ENCODE results near the gene VGLL4.
"Not testable (repeated sequence)": the region's sequence is repeated elsewhere in the genome, so short reads cannot be mapped to it uniquely, and the experiment has no call there.

The VGLL4 gene

GRCh38 chr3:11596387-11596786, 47.3 kb downstream of the VGLL4 start:
- no peak for DNase-seq (ENCODE audit: low read depth, low spot score)
- no peaks in the 10 kb centered on the region for H3K27me3 ChIP-seq (ENCODE audit: insufficient read depth, insufficient read length)
- peaks cover 22% of the 10 kb centered on the region for H3K36me3 ChIP-seq (ENCODE audit: insufficient read depth, insufficient read length, low read length)
- TF ChIP-seq ZNF274 (IDR thresholded peaks at IDR 0.05; ENCODE audit: low read depth, low read length) (no peak), SUZ12 (IDR thresholded peaks at IDR 0.05; ENCODE audit: extremely low read depth, insufficient read depth, insufficient read length) (no peak), YY1 (IDR thresholded peaks at IDR 0.05; ENCODE audit: insufficient read depth, insufficient read length) (no peak)
- peaks cover 16% of the 10 kb centered on the region for H3K9me3 ChIP-seq (ENCODE audit: insufficient read depth, low read length)
- peaks cover 19% of the 10 kb centered on the region for H3K4me1 ChIP-seq (ENCODE audit: insufficient read depth, insufficient read length)
- no peak overlapping the region for H3K9ac ChIP-seq (ENCODE audit: insufficient read length, low read depth)
- no peak overlapping the region for H3K4me3 ChIP-seq (ENCODE audit: insufficient read length, low read depth)

DNA sequence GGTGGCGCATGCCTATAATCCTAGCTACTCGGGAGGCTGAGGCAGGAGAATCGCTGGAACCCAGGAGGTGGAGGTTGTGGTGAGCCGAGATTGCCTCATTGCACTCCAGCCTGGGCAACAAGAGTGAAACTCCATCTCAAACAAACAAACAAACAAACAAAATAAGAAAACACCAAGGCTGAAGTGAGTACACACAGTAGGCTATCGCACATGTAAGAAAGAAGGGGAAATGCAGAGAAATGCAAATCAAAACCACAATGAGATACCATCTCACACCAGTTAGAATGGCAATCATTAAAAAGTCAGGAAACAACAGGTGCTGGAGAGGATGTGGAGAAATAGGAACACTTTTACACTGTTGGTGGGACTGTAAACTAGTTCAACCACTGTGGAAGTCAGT, 48.7 kb downstream of the VGLL4 start:
- H3K36me3 ChIP-seq (ENCODE audit: insufficient read depth, insufficient read length, low read length), result peaks cover 20% of the 10 kb centered on the region
- H3K9ac ChIP-seq (ENCODE audit: insufficient read length, low read depth), result not testable (repeated sequence)

DNA sequence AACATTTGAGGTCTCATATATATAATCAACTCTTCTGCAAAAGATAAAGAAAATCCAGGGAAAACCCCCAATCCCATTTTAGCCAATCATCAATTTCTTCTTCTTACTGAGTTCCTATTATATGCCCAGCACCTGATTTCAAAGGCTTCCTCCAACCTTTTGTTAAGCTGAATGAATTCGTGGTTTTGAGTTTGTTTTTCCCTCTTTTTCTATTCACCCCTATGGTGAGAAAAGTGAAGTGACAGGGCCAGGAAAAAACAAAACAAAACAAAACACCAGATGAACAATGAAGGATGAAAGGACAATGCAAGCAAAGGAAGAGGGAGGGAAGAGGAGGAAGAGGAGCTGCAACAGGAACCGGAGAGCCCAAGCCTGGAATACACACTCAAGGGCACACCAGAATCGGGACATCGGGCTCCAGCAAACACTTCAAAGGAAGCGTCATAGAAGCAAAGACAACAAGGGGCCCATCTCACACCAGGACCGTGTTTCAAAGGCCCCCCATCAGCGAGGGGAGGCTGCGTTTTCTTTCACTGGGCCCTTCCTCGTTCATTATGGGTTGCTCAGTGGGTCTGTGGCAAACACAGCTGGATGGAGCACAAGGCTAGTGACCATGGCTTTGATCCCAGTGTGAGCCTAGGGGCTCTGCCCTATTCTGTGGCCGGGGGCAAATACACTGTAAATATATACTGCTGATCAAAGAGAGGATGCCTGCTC, 50.2 kb downstream of the VGLL4 start:
- Histone ChIP-seq H3K4me3 (ENCODE audit: insufficient read length, low read depth) (no peak overlapping the region), H3K27me3 (ENCODE audit: insufficient read depth, insufficient read length) (no peaks in the 10 kb centered on the region), H3K4me1 (ENCODE audit: insufficient read depth, insufficient read length) (peaks cover 18% of the 10 kb centered on the region), H3K9me3 (ENCODE audit: insufficient read depth, low read length) (peaks cover 16% of the 10 kb centered on the region), H3K9ac (ENCODE audit: insufficient read length, low read depth) (no peak overlapping the region), H3K36me3 (ENCODE audit: insufficient read depth, insufficient read length, low read length) (peaks cover 32% of the 10 kb centered on the region)
- TF ChIP-seq ZNF274 (IDR thresholded peaks at IDR 0.05; ENCODE audit: low read depth, low read length) (no peak), SUZ12 (IDR thresholded peaks at IDR 0.05; ENCODE audit: extremely low read depth, insufficient read depth, insufficient read length) (no peak), YY1 (IDR thresholded peaks at IDR 0.05; ENCODE audit: insufficient read depth, insufficient read length) (no peak)
- DNase-seq (ENCODE audit: low read depth, low spot score), result no peak

More for the DNA sequence above, 48.7 kb downstream of the VGLL4 start:
- Histone ChIP-seq H3K9me3 (ENCODE audit: insufficient read depth, low read length) (peaks cover 16% of the 10 kb centered on the region), H3K4me1 (ENCODE audit: insufficient read depth, insufficient read length) (peaks cover 17% of the 10 kb centered on the region)
- H3K4me3 ChIP-seq (ENCODE audit: insufficient read length, low read depth); DNase-seq (ENCODE audit: low read depth, low spot score); H3K27me3 ChIP-seq (ENCODE audit: insufficient read depth, insufficient read length): not testable (repeated sequence)

GRCh38 chr3:11592445-11593298, 51.0 kb downstream of the VGLL4 start:
- H3K36me3 ChIP-seq (ENCODE audit: insufficient read depth, insufficient read length, low read length), result peaks cover 39% of the 10 kb centered on the region
- no peak overlapping the region for H3K4me3 ChIP-seq (ENCODE audit: insufficient read length, low read depth)
- DNase-seq (ENCODE audit: low read depth, low spot score), result no peak
- H3K9me3 ChIP-seq (ENCODE audit: insufficient read depth, low read length), result peaks cover 10% of the 10 kb centered on the region; the same call in 1 of the 2 replicates
- TF ChIP-seq YY1 (IDR thresholded peaks at IDR 0.05; ENCODE audit: insufficient read depth, insufficient read length) (no peak), SUZ12 (IDR thresholded peaks at IDR 0.05; ENCODE audit: extremely low read depth, insufficient read depth, insufficient read length) (no peak), ZNF274 (IDR thresholded peaks at IDR 0.05; ENCODE audit: low read depth, low read length) (no peak)
- H3K27me3 ChIP-seq (ENCODE audit: insufficient read depth, insufficient read length), result no peaks in the 10 kb centered on the region
- no peak overlapping the region for H3K9ac ChIP-seq (ENCODE audit: insufficient read length, low read depth)
- peaks cover 18% of the 10 kb centered on the region for H3K4me1 ChIP-seq (ENCODE audit: insufficient read depth, insufficient read length)

DNA sequence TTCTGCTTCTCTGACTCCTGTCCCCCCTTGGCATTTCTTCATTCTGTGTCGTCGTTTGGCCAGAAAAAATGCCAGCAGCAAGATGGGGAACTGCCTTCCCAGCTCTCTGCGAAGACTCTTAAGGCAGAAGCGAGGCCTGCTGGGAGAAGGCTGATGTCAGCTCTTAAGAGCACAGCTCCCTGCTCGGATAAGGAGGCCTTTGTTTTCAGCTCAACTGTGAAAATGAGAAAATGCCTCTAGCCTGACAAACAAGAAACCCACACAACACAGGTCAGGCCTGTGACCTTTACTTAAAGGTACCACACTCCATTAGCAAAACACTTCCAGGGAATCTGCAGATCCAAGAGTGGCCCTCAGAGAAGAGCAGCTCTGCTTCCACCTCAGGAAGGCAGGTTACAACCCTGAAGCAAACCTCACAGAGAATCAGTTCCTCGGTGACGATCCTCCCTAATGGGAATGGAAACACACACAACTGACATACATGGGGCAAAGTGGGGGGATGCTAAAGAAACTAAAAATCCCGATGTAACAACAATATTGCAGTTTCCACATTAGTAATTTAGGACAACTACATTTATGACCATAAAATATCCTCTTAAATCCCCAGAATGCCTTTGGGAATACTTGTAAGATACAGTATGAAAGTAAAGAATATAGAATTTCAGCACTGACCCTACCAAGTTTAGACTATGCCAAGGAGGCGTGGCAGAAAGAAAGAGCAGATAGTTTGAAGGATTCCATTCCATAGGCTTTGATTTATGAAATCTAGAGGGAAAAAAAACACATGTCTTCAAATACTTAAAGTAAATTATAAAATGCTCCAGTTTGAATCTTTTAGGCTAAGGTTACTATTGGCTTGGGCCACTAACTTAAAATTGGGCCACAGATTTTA, 52.1 kb downstream of the VGLL4 start:
- no peaks in the 10 kb centered on the region for H3K27me3 ChIP-seq (ENCODE audit: insufficient read depth, insufficient read length)
- peak overlapping the region; percentile 52 for H3K9ac ChIP-seq (ENCODE audit: insufficient read length, low read depth)
- H3K36me3 ChIP-seq (ENCODE audit: insufficient read depth, insufficient read length, low read length), result peaks cover 44% of the 10 kb centered on the region
- DNase-seq (ENCODE audit: low read depth, low spot score), result peak; percentile 87
- TF ChIP-seq SUZ12 (IDR thresholded peaks at IDR 0.05; ENCODE audit: extremely low read depth, insufficient read depth, insufficient read length) (no peak), ZNF274 (IDR thresholded peaks at IDR 0.05; ENCODE audit: low read depth, low read length) (no peak)
- peaks cover 18% of the 10 kb centered on the region for H3K4me1 ChIP-seq (ENCODE audit: insufficient read depth, insufficient read length)
- peaks cover 3% of the 10 kb centered on the region; the same call in 1 of the 2 replicates for H3K9me3 ChIP-seq (ENCODE audit: insufficient read depth, low read length)
- no peak overlapping the region for H3K4me3 ChIP-seq (ENCODE audit: insufficient read length, low read depth)

- Histone ChIP-seq H3K4me1 (ENCODE audit: insufficient read depth, insufficient read length) (peaks cover 18% of the 10 kb centered on the region), H3K9me3 (ENCODE audit: insufficient read depth, low read length) (no peaks in the 10 kb centered on the region), H3K4me3 (ENCODE audit: insufficient read length, low read depth) (no peak overlapping the region), H3K36me3 (ENCODE audit: insufficient read depth, insufficient read length, low read length) (peaks cover 43% of the 10 kb centered on the region), H3K27me3 (ENCODE audit: insufficient read depth, insufficient read length) (no peaks in the 10 kb centered on the region), H3K9ac (ENCODE audit: insufficient read length, low read depth) (peak overlapping the region; percentile 11)
- TF ChIP-seq YY1 (IDR thresholded peaks at IDR 0.05; ENCODE audit: insufficient read depth, insufficient read length) (no peak), ZNF274 (IDR thresholded peaks at IDR 0.05; ENCODE audit: low read depth, low read length) (no peak), SUZ12 (IDR thresholded peaks at IDR 0.05; ENCODE audit: extremely low read depth, insufficient read depth, insufficient read length) (no peak)
- no peak for DNase-seq (ENCODE audit: low read depth, low spot score)
Observed at GRCh38 chr3:11591002-11591355, 52.7 kb downstream of the VGLL4 start.
